HG03439 (cell line): ENCODE data around the gene GON4L.
"Not testable (repeated sequence)": the region's sequence is repeated elsewhere in the genome, so short reads cannot be mapped to it uniquely, and the experiment has no call there.

Experiments used
- ATAC-seq: cut with Tn5 transposase; IDR thresholded peaks from one replicate; pipeline ENCODE4 v1.9.1; 2021; ENCODE audit warnings: mild to moderate bottlenecking, moderate library complexity; ENCODE audit not compliant: unreplicated experiment

GON4L gene

DNA sequence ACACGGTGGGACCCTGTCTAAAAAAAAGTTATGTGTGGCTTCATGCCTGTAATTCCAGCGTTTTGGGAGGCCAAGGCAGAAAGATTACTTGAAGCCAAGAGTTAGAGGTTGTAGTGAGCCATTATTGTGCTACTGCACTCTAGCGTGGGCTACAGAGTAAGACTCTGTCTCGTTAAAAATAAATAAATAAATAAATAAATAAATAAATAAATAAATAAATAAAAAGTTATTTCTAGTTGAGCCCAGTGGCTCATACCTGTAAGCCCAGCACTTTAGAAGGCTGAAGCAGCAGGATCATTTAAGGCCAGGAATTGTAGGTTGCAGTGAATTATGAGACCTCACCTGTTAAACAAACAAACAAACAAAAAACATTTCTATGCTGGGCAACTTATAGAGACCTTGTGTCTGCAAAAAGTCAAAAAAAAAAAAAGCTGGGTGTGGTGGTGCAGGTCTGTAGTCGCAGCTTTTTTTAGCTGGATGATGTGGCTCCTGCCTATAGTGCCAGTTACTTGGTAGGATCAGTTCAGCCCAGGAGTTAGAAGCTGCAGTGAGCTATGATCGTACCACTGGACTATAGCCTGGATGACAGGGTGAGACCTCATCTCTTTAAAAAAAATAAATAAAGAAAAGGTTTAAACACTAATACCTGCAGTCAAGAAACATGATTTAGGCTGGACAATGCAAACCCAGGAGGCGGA is 25.6 kb downstream of the GON4L start:
- ATAC-seq, result no peak

DNA sequence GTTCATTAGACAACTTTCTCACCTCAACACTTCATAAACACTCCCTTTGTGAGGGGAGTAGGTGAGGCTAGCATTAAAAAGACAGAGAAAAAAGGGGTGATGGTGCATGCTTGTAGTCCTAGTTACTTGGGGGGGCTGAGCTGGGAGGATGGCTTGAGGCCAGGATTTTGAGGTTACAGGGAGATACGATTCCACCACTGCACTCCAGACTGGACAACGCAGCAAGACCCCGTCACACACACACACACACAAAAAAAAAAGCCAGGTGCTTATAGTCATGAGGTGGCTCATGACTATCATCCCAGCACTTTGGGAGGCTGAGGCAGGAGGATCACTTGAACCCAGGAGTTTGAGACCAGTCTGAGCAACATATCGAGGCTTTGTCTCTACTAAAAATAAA is 29.6 kb downstream of the GON4L start:
- ATAC-seq, result no peak

DNA sequence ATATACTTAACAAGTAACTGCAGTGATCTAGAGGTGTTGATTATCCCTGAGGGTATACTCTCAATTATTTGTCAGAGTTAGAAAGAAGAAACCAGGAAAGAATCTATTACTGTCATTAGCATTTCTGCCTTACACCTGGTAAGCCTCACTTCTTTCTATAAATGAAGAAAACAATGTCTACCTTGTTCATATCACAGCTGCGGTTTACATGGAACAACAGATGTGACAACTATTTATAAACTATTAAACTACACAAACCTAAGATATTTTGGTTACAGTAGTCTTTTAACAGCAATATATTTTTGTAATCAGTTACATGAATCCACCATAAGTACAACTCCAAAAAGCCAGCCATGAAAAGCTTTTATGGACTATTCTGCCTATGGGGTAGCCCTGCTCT is 40.7 kb downstream of the GON4L start:
- ATAC-seq, result no peak

DNA sequence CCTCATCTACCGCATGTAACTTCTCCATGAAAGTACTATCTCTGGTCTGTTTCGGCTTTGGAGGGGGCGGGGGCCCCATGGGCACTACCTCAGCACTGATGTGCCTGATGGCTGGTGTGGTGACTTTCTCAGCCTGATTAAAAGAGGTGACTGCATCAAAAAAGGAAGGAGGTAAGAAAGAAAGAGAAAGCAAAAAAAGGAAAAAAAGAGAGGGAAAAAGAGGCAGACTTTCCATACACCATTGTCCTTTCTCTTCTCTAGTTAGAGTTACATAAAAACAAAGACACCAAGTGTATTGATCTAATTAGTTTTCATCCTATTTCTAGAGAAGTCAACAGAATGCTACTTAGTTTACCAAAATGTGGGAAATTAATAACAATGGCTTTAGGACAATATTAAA is 43.3 kb downstream of the GON4L start:
- no peak for ATAC-seq

DNA sequence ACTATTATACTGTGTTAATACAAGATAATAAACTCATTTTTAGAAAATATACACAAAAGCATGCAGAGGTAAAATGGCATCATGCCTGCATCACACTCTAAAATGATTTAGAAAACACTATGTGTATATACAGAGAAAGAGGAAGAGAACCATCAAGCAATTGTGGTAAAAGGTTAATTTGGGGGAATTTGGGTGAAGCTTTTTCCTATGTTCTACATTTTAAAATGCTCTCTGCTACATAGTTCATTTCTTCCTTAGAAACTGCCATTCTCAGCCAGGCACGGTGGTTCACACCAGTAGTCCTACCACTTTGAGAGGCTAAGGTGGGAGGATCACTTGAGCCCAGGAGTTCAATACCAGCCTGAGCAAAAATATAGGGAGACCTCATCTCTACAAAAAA is 44.1 kb downstream of the GON4L start:
- ATAC-seq, result no peak

DNA sequence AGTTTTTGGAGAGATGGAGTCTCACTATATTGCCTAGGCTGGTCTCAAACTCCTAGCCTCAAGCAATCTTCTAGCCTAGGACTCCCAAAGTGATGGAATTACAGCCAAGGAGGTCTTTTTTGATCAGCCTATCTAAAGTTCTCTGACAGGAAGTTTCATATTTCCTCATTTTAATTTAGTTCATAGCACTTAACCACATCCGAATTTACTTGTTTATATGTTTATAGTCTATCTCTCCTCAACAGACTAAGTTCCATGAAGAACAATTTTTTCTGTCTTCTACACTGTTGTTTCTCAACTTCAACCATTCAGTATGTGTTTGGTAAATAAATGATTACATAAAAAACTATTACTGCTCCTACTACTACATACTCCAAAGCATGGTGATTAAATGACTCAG is 47.9 kb downstream of the GON4L start:
- no peak for ATAC-seq

DNA sequence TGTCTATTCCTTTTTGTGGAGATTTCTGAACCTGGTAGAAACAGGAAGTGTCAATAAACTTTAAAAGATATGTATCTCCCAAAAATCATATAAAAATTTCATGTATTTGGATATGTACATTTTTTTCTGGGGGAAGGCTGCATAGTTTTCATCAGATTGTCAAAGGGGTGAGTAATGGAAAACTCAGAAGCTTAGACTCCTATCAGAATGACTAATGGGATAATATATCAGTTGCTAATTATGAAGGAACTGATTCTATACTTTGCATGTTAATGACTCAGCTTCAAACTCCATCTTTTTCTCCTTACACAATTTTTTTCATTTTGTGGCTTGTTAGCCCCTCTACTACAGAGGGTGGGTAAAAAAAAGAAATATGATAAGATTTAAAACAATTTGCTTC is 55.9 kb downstream of the GON4L start:
- ATAC-seq, result no peak

DNA sequence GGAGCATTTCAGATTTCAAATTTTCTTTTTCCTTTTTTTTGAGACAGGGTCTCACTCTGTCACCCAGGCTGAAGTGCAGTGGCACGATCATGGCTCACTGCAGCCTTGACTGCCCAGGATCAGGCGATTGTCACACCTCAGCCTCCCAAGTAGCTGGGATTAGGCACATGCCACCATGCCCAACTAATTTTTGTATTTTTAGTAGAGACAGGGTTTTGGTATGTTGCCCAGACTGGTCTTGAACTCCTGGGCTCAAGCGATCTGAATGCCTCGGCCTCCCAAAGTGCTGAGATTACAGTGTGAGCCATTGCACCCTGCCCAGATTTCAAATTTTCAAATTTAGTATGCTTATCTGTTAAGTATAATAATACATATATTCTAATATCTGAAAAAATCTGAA is 61.4 kb downstream of the GON4L start:
- ATAC-seq, result not testable (repeated sequence)

DNA sequence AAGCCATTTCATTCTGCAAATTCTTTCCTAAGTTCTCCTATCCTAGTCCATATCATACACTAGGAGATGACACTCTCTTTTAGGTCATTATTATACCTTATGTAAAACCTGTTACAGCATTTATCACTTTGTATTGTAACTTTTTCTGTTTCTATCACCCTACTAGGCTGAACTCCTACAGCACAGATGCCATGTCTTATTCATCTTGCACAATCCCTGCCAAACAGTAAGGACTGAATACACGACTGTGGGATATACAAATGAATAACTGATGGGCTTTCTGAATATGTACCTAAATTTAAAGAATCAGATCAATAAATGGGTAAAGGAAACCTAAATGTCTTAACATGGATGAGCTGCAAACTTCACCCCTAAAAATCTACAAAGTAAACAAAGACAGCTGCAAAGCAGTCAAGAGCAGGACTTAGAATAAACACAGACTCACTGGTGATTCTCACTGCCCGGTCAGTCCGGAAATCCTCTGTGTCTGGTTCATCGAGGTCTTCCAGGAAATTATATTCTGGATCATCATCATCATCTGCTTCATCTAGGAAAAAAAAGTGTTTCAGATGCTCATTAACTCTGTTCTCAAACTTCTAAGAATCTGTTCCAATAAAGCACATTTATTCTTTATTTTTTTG is 62.3 kb downstream of the GON4L start:
- ATAC-seq, result no peak

DNA sequence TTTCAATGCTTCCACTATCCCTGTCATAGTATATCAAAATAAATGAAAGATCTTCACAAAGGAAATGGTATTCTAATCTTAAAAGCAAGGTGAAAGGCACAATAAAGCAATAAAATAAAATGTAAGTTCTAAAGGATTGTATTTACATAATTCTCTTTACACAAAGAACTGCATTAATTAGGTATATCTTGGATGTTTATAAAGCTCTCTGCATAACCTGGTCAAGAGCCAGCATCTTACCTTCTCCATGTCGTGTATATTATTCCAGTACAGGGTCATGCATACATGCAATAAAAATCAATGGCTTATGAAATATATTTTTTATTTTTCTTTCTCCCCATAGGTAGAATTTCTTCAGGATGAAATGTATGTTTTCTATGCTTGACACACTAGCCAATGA is 63.8 kb downstream of the GON4L start:
- no peak for ATAC-seq

DNA sequence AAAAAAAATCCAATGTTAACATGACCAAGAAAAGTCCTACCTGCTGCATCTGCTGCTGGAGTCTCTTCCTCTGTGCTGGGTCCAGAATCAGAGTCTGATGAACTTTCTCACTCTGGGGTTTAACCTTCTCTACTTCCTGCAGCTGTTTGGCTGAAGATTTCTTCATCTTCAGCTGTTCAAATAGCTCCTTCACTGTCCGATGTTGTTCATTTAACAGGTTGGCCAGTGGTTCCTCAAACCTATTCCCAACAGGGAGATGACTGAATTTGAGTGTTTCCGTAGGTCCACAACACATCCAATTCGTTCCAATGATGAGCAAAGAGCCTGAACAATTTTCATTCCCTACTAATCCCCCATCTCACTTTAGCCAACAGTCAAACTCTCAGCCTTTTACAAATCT is 79.4 kb downstream of the GON4L start:
- ATAC-seq, result no peak

DNA sequence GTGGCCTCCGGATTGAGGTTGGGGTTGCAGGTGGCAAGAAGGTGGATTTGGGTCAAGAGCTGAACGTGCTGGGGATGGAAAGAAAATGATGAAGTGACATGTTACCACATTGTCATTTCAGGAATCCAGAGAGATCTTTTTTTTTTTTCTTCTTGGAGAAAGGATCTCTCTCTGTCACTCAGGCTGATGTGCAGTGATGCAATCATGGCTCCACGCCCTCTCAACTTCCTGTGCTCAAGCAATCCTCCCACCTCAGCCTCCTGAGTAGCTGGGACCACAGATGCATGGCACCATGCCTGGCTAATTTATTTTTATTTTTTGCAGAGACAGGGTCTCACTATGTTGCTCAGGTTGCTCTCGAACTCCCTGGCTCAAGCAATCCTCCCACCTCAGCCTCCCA is 80.6 kb downstream of the GON4L start:
- ATAC-seq, result no peak

DNA sequence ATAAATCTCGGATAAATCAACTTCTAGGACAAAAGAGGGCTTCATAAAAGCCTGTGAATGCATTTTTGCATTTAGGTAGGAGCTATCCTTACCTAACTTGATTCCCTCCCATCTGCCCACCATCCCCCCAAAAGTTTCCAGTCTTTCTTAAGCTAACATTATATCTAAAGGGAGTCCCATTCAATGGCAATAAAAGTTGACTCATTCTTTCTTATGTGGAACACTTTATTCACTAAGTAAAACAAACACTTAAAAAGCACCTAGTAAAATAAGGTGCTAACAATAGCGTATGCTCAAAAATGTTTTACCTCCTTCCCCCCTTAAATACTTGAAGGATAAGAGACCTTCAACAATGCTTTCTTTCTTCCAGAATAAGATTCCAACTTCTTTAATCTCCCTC is 83.8 kb downstream of the GON4L start:
- no peak for ATAC-seq

DNA sequence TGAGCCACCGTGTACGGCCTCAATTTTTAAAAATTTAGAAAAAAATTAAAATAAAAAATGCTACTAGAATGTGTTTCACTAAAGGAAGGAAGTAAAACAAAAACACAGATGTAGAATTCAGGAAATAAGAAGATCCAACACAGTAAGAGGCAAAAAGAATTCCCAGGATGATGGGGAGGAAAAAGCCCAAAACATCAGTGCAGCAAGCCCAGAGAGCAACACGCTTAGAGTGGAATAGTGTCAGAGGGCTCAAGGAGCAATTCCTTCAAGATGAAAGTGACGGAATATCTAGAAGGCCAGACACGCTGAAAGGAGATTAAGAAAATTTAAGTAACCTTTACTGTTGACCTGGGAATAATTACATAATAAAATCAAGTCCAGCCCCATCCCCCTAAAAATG is 87.8 kb downstream of the GON4L start:
- no peak for ATAC-seq

DNA sequence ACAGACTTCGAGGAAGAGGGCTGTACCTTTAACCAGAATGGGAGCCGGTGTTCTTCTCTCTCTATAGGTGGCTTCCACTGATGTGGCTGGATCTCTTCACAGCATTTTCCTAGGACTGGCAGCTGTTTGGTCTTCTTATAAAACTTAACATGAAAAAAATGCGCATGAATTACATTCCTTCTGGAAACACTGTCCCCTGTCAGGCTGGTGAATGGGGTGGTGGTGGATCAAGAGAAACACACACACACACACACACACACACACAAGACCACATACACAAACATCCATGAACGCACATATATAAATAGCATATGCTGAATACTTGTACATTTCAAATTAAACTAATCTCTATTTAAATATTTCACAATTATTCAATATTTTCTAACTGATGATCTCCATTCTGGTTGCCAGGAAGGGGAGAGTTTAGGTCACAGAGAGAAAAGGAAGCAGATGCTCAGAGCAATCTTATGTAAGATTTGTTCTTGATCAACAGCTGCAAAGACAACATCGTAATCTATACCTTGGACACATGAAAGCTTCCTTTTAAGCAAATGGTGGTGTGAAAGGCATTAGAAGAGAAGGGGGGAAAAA is 89.5 kb downstream of the GON4L start:
- ATAC-seq, result not testable (repeated sequence)

DNA sequence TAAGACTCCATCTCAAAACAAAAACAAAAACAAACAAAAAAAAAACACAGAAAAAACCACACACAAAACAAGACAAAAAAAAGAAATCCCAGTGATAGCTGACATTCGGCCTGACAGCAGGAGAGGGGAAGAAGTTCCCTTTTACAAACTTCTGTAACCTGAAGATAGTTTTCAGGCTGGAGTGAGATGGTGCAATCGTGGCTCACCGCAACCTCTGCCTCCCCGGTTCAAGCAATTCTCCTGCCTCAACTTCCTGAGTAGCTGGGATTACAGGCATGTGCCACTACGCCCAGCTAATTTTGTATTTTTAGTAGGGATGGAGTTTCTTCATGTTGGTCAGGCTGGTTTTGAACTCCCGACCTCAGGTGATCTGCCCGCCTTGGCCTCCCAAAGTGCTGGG is 93.0 kb downstream of the GON4L start:
- ATAC-seq, result not testable (repeated sequence)

DNA sequence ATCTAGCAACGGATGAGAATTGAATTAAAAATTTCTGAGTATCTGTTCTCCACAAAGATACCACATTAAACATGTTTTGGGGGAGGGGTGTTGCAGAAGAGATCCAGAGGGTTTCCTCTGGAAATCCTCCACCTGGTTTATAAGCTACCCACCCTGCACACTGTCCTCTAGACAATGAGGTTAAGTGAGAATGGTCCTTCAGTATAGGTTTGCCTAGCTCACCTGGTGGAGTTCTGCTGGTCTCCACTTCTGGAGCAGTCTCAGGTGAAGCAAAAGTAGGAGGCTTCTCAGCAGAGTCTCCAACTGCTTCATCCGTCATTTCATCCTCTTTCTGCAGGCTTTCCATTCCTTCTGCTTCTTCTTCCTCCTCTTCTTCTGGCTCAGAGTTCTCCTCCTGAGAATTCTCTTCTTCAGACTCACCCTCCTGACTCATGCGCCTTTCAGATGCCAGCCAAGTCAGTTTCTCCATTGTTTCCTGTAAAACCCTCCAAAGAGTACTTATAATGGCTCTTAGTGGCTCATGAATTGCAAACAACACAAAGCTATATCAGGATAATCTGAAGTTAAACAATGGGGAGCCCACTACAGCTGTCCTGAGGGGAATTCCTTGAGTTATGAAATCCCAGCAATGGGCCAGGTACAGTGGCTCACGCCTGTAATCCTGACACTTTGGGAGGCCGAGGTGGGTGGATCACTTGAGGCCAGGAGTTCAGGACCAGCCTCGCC is 93.8 kb downstream of the GON4L start:
- not testable (repeated sequence) for ATAC-seq

DNA sequence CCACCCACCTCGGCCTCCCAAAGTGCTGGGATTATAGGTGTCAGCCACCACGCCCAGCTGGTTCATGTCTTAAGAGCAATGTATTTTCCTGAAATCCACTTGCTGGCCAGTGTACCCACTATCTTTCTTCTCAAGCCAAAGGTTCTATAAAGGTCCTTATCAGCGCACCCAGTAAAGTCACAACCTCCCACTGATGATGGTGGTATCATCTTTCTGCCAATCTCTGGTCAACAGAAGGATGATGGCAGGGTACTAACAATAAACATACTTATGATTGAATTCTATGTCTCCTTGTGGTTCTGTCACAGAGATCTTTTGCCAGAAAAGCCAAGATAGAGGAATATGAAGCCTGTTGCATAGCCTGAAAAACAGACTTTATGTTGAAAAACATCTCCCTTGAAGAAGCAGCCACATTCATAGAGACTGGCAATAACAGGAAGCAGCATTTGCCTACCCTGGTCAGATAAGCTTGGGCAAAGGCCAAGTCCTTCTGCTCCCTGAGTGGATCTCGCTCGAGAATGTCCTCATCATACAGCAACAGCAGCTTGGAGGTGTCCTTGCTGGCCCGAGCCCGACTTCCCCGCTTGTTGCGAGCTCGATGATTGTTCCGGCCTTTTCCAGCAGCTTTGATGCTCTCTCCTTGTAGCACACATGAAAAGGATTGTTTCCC is 95.1 kb downstream of the GON4L start:
- ATAC-seq, result no peak

DNA sequence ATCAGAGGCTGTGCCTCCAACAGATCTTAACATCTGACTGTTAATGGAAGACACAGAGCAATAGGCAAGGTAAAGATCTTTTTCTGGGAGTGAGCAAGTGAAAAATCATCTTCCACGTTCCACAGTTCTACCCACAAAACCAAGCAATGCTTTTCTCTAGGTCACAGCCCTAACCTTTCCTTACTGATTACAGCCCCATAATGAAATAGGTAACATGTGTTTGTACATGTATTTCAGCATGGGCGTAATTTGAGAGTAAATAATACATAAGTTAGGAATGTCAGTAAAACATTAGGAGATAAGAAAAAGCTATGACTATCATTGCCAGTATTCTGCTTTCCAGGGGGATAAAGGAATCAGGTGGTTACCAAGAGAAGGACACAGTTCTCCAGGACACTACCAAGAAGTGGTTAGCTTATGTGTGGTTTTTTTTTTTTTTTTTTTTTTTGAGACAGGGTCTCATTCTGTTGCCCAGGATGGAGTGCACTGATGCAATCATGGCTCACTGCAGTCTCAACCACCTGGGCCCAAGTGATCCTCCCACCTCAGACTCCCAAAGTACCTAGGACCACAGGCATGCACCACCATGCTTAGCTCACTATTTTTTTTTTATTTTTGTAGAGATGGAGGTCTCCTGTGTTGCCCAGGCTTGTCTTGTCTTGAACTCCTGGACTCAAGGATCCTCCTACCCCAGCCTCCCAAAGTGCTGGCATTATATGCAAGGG is 96.1 kb downstream of the GON4L start:
- no peak for ATAC-seq

DNA sequence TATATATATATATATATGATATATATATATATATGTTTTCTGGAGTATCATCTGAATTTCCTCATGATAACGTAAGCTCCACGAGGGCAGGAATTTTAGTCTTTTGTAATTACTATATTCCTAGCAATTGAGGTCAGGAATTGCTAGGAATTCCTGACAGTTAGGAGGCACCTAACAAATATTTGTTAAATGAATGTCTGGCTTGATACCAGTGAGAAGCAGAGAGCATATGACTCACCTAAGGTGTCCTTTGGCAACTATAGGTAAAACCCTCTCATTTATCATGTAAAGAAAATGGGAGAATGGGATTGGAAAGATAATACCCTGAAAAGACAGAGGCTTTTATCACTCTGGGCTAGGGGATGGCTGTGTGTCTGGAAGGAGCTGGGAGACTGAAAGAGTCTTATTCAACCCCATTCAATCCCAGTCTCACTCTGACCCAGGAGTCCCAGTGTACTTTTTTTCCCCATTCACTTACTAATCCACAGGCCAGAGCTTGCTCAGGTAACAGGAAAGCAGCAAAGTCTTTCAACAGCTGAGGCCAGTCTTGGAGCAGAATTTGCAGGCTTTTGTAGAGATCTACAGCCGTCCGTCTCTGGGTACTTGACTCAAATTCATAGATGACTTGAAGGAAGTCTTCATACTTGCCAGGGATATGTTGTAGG is 96.9 kb downstream of the GON4L start:
- no peak for ATAC-seq
